Activated CD4-positive, CD25-positive, alpha-beta regulatory T cell treated with anti-CD3 and anti-CD28 coated beads, Interleukin-2, amount 50 U/mL, for 24 hours (primary cell): ENCODE results near the gene RPL7A.
"Not testable (repeated sequence)": the region's sequence is repeated elsewhere in the genome, so short reads cannot be mapped to it uniquely, and the experiment has no call there.

Experiments
- ATAC-seq, 2 donors: fragments of 150-1000 bp; cut with Tn5 transposase; one replicate each; pipeline ENCODE4 v1.10.0; 2021; ENCODE audit warnings: mild to moderate bottlenecking in 1 of 2, moderate library complexity in 1 of 2

RPL7A gene

GRCh38 chr9:133347985-133348717 lies at the start of gene RPL7A, which contains the start of gene MED22:
TSS of gene RPL7A (plus strand) at chr9:133348218. CDS start at chr9:133348244, 26 bp downstream.
TSS of gene MED22 (minus strand) at chr9:133348131. CDS start at chr9:133346662, 1,469 bp downstream.
- peak; percentile 77 to 79 for ATAC-seq

- not testable (repeated sequence) for ATAC-seq
Observed at GRCh38 chr9:133299996-133300395, 48.0 kb upstream of the RPL7A start.

GRCh38 chr9:133301253-133302230 lies 46.5 kb upstream of the RPL7A start:
- ATAC-seq: no peak

GRCh38 chr9:133303266-133304157 lies 44.5 kb upstream of the RPL7A start:
- ATAC-seq: no peak

- no peak for ATAC-seq
Observed at GRCh38 chr9:133304158-133304470, 43.9 kb upstream of the RPL7A start.

GRCh38 chr9:133304477-133305377 lies 43.3 kb upstream of the RPL7A start:
- ATAC-seq: no peak

- no peak for ATAC-seq
Observed at GRCh38 chr9:133305731-133306130, 42.3 kb upstream of the RPL7A start.

- ATAC-seq: no peak
Observed at GRCh38 chr9:133306242-133307204, 41.5 kb upstream of the RPL7A start.

GRCh38 chr9:133307301-133307700 lies 40.7 kb upstream of the RPL7A start:
- ATAC-seq: no peak

GRCh38 chr9:133309608-133310007 lies 38.4 kb upstream of the RPL7A start:
- ATAC-seq: no peak

- no peak for ATAC-seq
Observed at GRCh38 chr9:133315997-133316396, 32.0 kb upstream of the RPL7A start.

GRCh38 chr9:133317551-133317950 lies 30.5 kb upstream of the RPL7A start:
- ATAC-seq: not testable (repeated sequence)

GRCh38 chr9:133320421-133320881 lies 27.6 kb upstream of the RPL7A start:
- no peak for ATAC-seq

GRCh38 chr9:133321411-133321935 lies 26.5 kb upstream of the RPL7A start:
- no peak for ATAC-seq

GRCh38 chr9:133322701-133323100 lies 25.3 kb upstream of the RPL7A start:
- no peak for ATAC-seq

GRCh38 chr9:133323211-133323610 lies 24.8 kb upstream of the RPL7A start:
- ATAC-seq: no peak

- no peak for ATAC-seq
Observed at GRCh38 chr9:133323991-133324703, 23.9 kb upstream of the RPL7A start.

- ATAC-seq: not testable (repeated sequence)
Observed at GRCh38 chr9:133327021-133327420, 21.0 kb upstream of the RPL7A start.

- no peak for ATAC-seq
Observed at GRCh38 chr9:133327834-133328484, 20.1 kb upstream of the RPL7A start.
